Parathyroid adenoma (tissue), 2 donors: ENCODE results near the gene RNF31.

Source experiments
- H2AFZ ChIP-seq: fragments of 300-600 bp; sonication (generic); one replicate; pipeline ENCODE4 v1.7.0; 2017; ENCODE audit warnings: antibody characterized with exemption, mild to moderate bottlenecking
- H3K27ac ChIP-seq: fragments of 300-600 bp; sonication (generic); one replicate; pipeline ENCODE4 v1.7.0; 2017
- H3K27me3 ChIP-seq: fragments of 300-600 bp; sonication (generic); one replicate; pipeline ENCODE4 v1.7.0; 2017; ENCODE audit warnings: low read length; ENCODE audit not compliant: control insufficient read depth, insufficient read depth
- H3K36me3 ChIP-seq: fragments of 300-600 bp; sonication (generic); one replicate; pipeline ENCODE4 v1.7.0; 2017; ENCODE audit warnings: low read length; ENCODE audit not compliant: control insufficient read depth, insufficient read depth
- H3K4me1 ChIP-seq: fragments of 300-600 bp; sonication (generic); one replicate; pipeline ENCODE4 v1.7.0; 2017; ENCODE audit warnings: control low read depth
- H3K4me2 ChIP-seq: fragments of 300-600 bp; sonication (generic); one replicate; pipeline ENCODE4 v1.7.0; 2017; ENCODE audit warnings: low read length
- H3K4me3 ChIP-seq: fragments of 300-600 bp; sonication (generic); one replicate; pipeline ENCODE4 v1.7.0; 2017; ENCODE audit warnings: low read depth, low read length
- H3K79me2 ChIP-seq: fragments of 300-600 bp; sonication (generic); one replicate; pipeline ENCODE4 v1.7.0; 2017; ENCODE audit warnings: control low read depth
- H3K9ac ChIP-seq: fragments of 300-600 bp; sonication (generic); one replicate; pipeline ENCODE4 v1.7.0; 2017; ENCODE audit warnings: mild to moderate bottlenecking
- H3K9me3 ChIP-seq: fragments of 300-600 bp; sonication (generic); one replicate; pipeline ENCODE4 v1.7.0; 2017; ENCODE audit warnings: low read length; ENCODE audit not compliant: control insufficient read depth
- CTCF ChIP-seq: fragments of 300-600 bp; sonication (generic); IDR thresholded peaks from one replicate; pipeline ENCODE4 v1.7.0; 2017; ENCODE audit warnings: antibody characterized with exemption, mild to moderate bottlenecking
- donor health status: primary hyperparathyroidism.

The RNF31 gene

GRCh38 chr14:24189460-24189859 is 42.2 kb downstream of the RNF31 start:
- Histone ChIP-seq H3K9me3 (no peaks in the 10 kb centered on the region), H3K27me3 (no peaks in the 10 kb centered on the region), H3K36me3 (no peaks in the 10 kb centered on the region), H3K79me2 (no peaks in the 10 kb centered on the region), H3K4me3 (peak overlapping the region; percentile 81), H3K27ac (peak overlapping the region; percentile 73), H3K4me2 (no peak overlapping the region), H3K9ac (no peak overlapping the region), H3K4me1 (peaks cover 11% of the 10 kb centered on the region), H2AFZ (no peak overlapping the region)
- no peak for TF ChIP-seq CTCF

- H3K36me3 ChIP-seq: no peaks in the 10 kb centered on the region
- H3K79me2 ChIP-seq: peaks cover 4% of the 10 kb centered on the region
- H3K4me3 ChIP-seq: no peak overlapping the region
- TF ChIP-seq CTCF: no peak
- no peak overlapping the region for H3K9ac ChIP-seq
- no peaks in the 10 kb centered on the region for H3K27me3 ChIP-seq
- no peaks in the 10 kb centered on the region for H3K9me3 ChIP-seq
- H2AFZ ChIP-seq: no peak overlapping the region
- no peak overlapping the region for H3K4me2 ChIP-seq
- peaks cover 17% of the 10 kb centered on the region for H3K4me1 ChIP-seq
- no peak overlapping the region for H3K27ac ChIP-seq
These were observed 43.1 kb downstream of the RNF31 start for GRCh38 chr14:24190416-24190815.

GRCh38 chr14:24192933-24193332 is 45.6 kb downstream of the RNF31 start:
- no peak overlapping the region for H3K4me3 ChIP-seq
- H3K4me2 ChIP-seq: no peak overlapping the region
- H3K36me3 ChIP-seq: no peaks in the 10 kb centered on the region
- H3K27ac ChIP-seq: no peak overlapping the region
- peaks cover 12% of the 10 kb centered on the region for H3K4me1 ChIP-seq
- no peak for TF ChIP-seq CTCF
- H3K9me3 ChIP-seq: no peaks in the 10 kb centered on the region
- H3K79me2 ChIP-seq: peaks cover 13% of the 10 kb centered on the region
- H3K27me3 ChIP-seq: no peaks in the 10 kb centered on the region
- no peak overlapping the region for H3K9ac ChIP-seq
- no peak overlapping the region for H2AFZ ChIP-seq

- H3K79me2 ChIP-seq: peaks cover 20% of the 10 kb centered on the region
- H3K4me2 ChIP-seq: peak overlapping the region; percentile 95
- H2AFZ ChIP-seq: no peak overlapping the region
- H3K9ac ChIP-seq: no peak overlapping the region
- peak overlapping the region; percentile 99 for H3K27ac ChIP-seq
- peak overlapping the region; percentile 100 for H3K4me3 ChIP-seq
- no peaks in the 10 kb centered on the region for H3K27me3 ChIP-seq
- H3K36me3 ChIP-seq: no peaks in the 10 kb centered on the region
- no peak for TF ChIP-seq CTCF
- no peaks in the 10 kb centered on the region for H3K9me3 ChIP-seq
- peaks cover 9% of the 10 kb centered on the region for H3K4me1 ChIP-seq
These were observed 47.0 kb downstream of the RNF31 start for GRCh38 chr14:24194186-24194872.

- no peaks in the 10 kb centered on the region for H3K27me3 ChIP-seq
- H3K27ac ChIP-seq: peak overlapping the region; percentile 99
- peaks cover 23% of the 10 kb centered on the region for H3K79me2 ChIP-seq
- H3K36me3 ChIP-seq: no peaks in the 10 kb centered on the region
- H3K4me1 ChIP-seq: peaks cover 9% of the 10 kb centered on the region
- peak overlapping the region; percentile 99 for H3K9ac ChIP-seq
- TF ChIP-seq CTCF: no peak
- peak overlapping the region; percentile 95 for H3K4me2 ChIP-seq
- peak overlapping the region; percentile 100 for H3K4me3 ChIP-seq
- peak overlapping the region; percentile 97 for H2AFZ ChIP-seq
- no peaks in the 10 kb centered on the region for H3K9me3 ChIP-seq
These were observed 47.5 kb downstream of the RNF31 start for GRCh38 chr14:24194873-24195185.
